GM21786 (cell line): ENCODE measurements around the gene PLA2G2D.

ENCODE experiments used
- ATAC-seq: cut with Tn5 transposase; IDR thresholded peaks from one replicate; pipeline ENCODE4 v1.9.1; 2021; ENCODE audit not compliant: unreplicated experiment

The PLA2G2D gene

GRCh38 chr1:20115479-20115878, 3.9 kb downstream of the PLA2G2D start:
- ATAC-seq: no peak

- ATAC-seq: no peak
Observed at GRCh38 chr1:20114021-20114648, 5.2 kb downstream of the PLA2G2D start.

- ATAC-seq: no peak
Observed at GRCh38 chr1:20112279-20113000, 6.9 kb downstream of the PLA2G2D start.

- ATAC-seq: no peak
Observed at GRCh38 chr1:20111452-20111851, 7.9 kb downstream of the PLA2G2D start.

- no peak for ATAC-seq
Observed at GRCh38 chr1:20110679-20111078, 8.7 kb downstream of the PLA2G2D start.

- ATAC-seq: no peak
Observed at GRCh38 chr1:20109223-20109856, 10.0 kb downstream of the PLA2G2D start.

- ATAC-seq: no peak
Observed at GRCh38 chr1:20108366-20109123, 10.8 kb downstream of the PLA2G2D start.

- no peak for ATAC-seq
Observed at GRCh38 chr1:20107796-20108195, 11.5 kb downstream of the PLA2G2D start.

- ATAC-seq: no peak
Observed at GRCh38 chr1:20107351-20107750, 12.0 kb downstream of the PLA2G2D start.

GRCh38 chr1:20105856-20106255, 13.5 kb downstream of the PLA2G2D start:
- no peak for ATAC-seq

- ATAC-seq: no peak
Observed at GRCh38 chr1:20102875-20103274, 16.5 kb downstream of the PLA2G2D start.

GRCh38 chr1:20100632-20101355, 18.5 kb downstream of the PLA2G2D start:
- ATAC-seq: no peak

- ATAC-seq: no peak
Observed at GRCh38 chr1:20099533-20099932, 19.8 kb downstream of the PLA2G2D start.

GRCh38 chr1:20096840-20097447, 22.4 kb downstream of the PLA2G2D start:
- no peak for ATAC-seq

GRCh38 chr1:20095564-20096434, 23.5 kb downstream of the PLA2G2D start:
- no peak for ATAC-seq

- no peak for ATAC-seq
Observed at GRCh38 chr1:20093940-20094391, 25.4 kb downstream of the PLA2G2D start.

GRCh38 chr1:20093303-20093702, 26.0 kb downstream of the PLA2G2D start:
- ATAC-seq: no peak

- no peak for ATAC-seq
Observed at GRCh38 chr1:20090641-20091040, 28.7 kb downstream of the PLA2G2D start.

GRCh38 chr1:20090119-20090518, 29.2 kb downstream of the PLA2G2D start:
- ATAC-seq: no peak
